SK-N-SH treated with all-trans-retinoic acid at 6 μM for 48 hours (cell line): Measurements from ENCODE around the gene RHNO1.

Experiments
- ARNTL ChIP-seq: fragments of 450-650 bp; formaldehyde crosslinking; IDR thresholded peaks from 2 replicates; pipeline ENCODE4 v1.5.0; 2020; ENCODE audit warnings: low read depth, mild to moderate bottlenecking, moderate library complexity, borderline replicate concordance
- PATZ1 ChIP-seq: fragments of 250-450 bp; sonication (Bioruptor Pico); IDR thresholded peaks from 2 replicates; pipeline ENCODE4 v1.8.0; 2020; ENCODE audit warnings: mild to moderate bottlenecking, moderate library complexity, borderline replicate concordance
- ZFP3 ChIP-seq: fragments of 250-450 bp; sonication (Bioruptor Pico); IDR thresholded peaks from 2 replicates; pipeline ENCODE4 v1.5.0; 2020; ENCODE audit warnings: mild to moderate bottlenecking, moderate library complexity

DNA sequence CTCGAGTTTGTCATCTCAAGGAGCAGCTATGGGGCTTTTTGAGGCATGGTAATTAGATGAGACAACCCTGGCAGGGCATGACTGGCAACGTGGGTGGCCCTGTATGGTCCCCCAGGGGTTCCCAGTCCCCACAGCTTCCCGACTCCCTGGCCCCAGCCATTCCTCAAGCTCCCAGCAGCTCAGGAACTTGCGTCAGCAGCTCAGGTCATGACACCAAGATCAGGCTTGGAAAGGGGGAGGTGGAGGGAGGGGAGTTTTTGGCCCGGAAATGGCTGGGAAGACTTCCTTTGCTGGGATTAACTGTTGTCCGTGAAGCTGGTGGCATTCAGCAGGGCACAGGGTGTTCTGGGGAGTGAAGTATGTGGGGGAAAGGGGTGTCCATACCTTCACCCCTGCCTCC, 31.7 kb upstream of the RHNO1 start:
- TF ChIP-seq ZFP3 (CRISPR knock-in tag) (no peak), PATZ1 (CRISPR knock-in tag) (no peak), ARNTL (no peak)
